Activated T-cell treated with anti-CD3 and anti-CD28 coated beads, Interleukin-2, amount 50 U/mL, for 48 hours (primary cell): ENCODE data around the gene ANTXR2.

Experiments used
- DNase-seq, 2 experiments: peaks; one replicate each; pipeline ENCODE4 v3.0.0-alpha.2; 2020

Gene ANTXR2

GRCh38 chr4:79979785-79980437 is 93.1 kb downstream of the ANTXR2 start:
- no peak for DNase-seq

- DNase-seq, result no peak
Measured at GRCh38 chr4:79977131-79977840, 95.7 kb downstream of the ANTXR2 start.

- DNase-seq, result no peak
Measured at GRCh38 chr4:79964400-79965211, 108.4 kb downstream of the ANTXR2 start.

- DNase-seq, result no peak
Measured at GRCh38 chr4:79964020-79964399, 109.0 kb downstream of the ANTXR2 start.

GRCh38 chr4:79959652-79960051 is 113.4 kb downstream of the ANTXR2 start:
- DNase-seq, result no peak

- DNase-seq, result no peak
Measured at GRCh38 chr4:79958466-79959264, 114.4 kb downstream of the ANTXR2 start.

GRCh38 chr4:79949178-79949577 is 123.9 kb downstream of the ANTXR2 start:
- no peak for DNase-seq

GRCh38 chr4:79948739-79949138 is 124.3 kb downstream of the ANTXR2 start:
- no peak for DNase-seq

GRCh38 chr4:79948261-79948660 is 124.8 kb downstream of the ANTXR2 start:
- no peak for DNase-seq

- DNase-seq, result no peak
Measured at GRCh38 chr4:79947386-79947785, 125.6 kb downstream of the ANTXR2 start.

GRCh38 chr4:79935274-79935673 is 137.8 kb downstream of the ANTXR2 start:
- DNase-seq, result no peak

- DNase-seq, result no peak
Measured at GRCh38 chr4:79934660-79935059, 138.4 kb downstream of the ANTXR2 start.

- DNase-seq, result no peak
Measured at GRCh38 chr4:79927931-79928330, 145.1 kb downstream of the ANTXR2 start.

- no peak for DNase-seq
Measured at GRCh38 chr4:79923281-79923680, 149.7 kb downstream of the ANTXR2 start.

- no peak for DNase-seq
Measured at GRCh38 chr4:79922011-79922410, 151.0 kb downstream of the ANTXR2 start.

- DNase-seq, result no peak
Measured at GRCh38 chr4:79920163-79920853, 152.7 kb downstream of the ANTXR2 start.

- DNase-seq, result no peak
Measured at GRCh38 chr4:79918292-79918691, 154.7 kb downstream of the ANTXR2 start.

GRCh38 chr4:79917246-79917645 is 155.8 kb downstream of the ANTXR2 start:
- peak; percentile 61 to 62 for DNase-seq

GRCh38 chr4:79915246-79915645 is 157.8 kb downstream of the ANTXR2 start:
- DNase-seq, result no peak

GRCh38 chr4:79913581-79913980 is 159.4 kb downstream of the ANTXR2 start:
- DNase-seq, result no peak

GRCh38 chr4:79907001-79907400 is 166.0 kb downstream of the ANTXR2 start:
- DNase-seq, result no peak

GRCh38 chr4:79906303-79906702 is 166.7 kb downstream of the ANTXR2 start:
- no peak for DNase-seq
